ENCODE data around the gene FAM229B. TPM values are rescaled to one million over a fixed set of nuclear protein-coding genes. Genes with fewer than 3 reads are reported as not detected.

Gene FAM229B
- total RNA-seq, 1 donor from 2014 or later, result 32.2 TPM

- H3K4me3 Mint-ChIP-seq, result no peak overlapping the region
- Histone ChIP-seq H3K4me2 (no peak overlapping the region), H3K9me3 (ENCODE audit: low read depth) (no peaks in the 10 kb centered on the region), H3K27ac (no peak overlapping the region), H3K4me1 (peaks cover 5% of the 10 kb centered on the region), H3F3A (ENCODE audit: low read depth) (no peaks in the 10 kb centered on the region), H3K79me2 (ENCODE audit: low read depth) (no peaks in the 10 kb centered on the region), H3K4me3 (no peak overlapping the region), H4K20me1 (ENCODE audit: low read depth) (no peaks in the 10 kb centered on the region), H2AFZ (replicated peaks) (peak overlapping the region; percentile 19), H3K9ac (no peak overlapping the region), H3K27me3 (no peaks in the 10 kb centered on the region), H3K36me3 (no peaks in the 10 kb centered on the region)
- DNase-seq (ENCODE audit: low spot score), result no peak
- no peaks in the 10 kb centered on the region for H3K27me3 Mint-ChIP-seq (ENCODE audit: insufficient read depth, low read depth)
- no peaks in the 10 kb centered on the region for H3K36me3 Mint-ChIP-seq
- H3K9me3 Mint-ChIP-seq, result no peaks in the 10 kb centered on the region
- TF ChIP-seq EZH2 (IDR thresholded peaks at IDR 0.05), result no peak
- no peak for TF ChIP-seq EZH2phosphoT487 (IDR thresholded peaks at IDR 0.05)
- TF ChIP-seq CTCF (IDR thresholded peaks at IDR 0.05), result no peak
- peaks cover 15% of the 10 kb centered on the region for H3K4me1 Mint-ChIP-seq
- H3K27ac Mint-ChIP-seq, result no peak overlapping the region
These were observed 35.4 kb downstream of the FAM229B start for GRCh38 chr6:112122756-112123155.

GRCh38 chr6:112123982-112124381 is 36.6 kb downstream of the FAM229B start:
- no peak for TF ChIP-seq EZH2 (IDR thresholded peaks at IDR 0.05)
- TF ChIP-seq CTCF (IDR thresholded peaks at IDR 0.05), result no peak
- TF ChIP-seq EZH2phosphoT487 (IDR thresholded peaks at IDR 0.05), result no peak
- H3K36me3 Mint-ChIP-seq, result no peaks in the 10 kb centered on the region
- Histone ChIP-seq H3K9me3 (ENCODE audit: low read depth) (no peaks in the 10 kb centered on the region), H3K79me2 (ENCODE audit: low read depth) (no peaks in the 10 kb centered on the region), H2AFZ (replicated peaks) (no peak overlapping the region), H3K4me1 (peaks cover 5% of the 10 kb centered on the region), H3K27me3 (no peaks in the 10 kb centered on the region), H3K36me3 (no peaks in the 10 kb centered on the region), H3K27ac (no peak overlapping the region), H4K20me1 (ENCODE audit: low read depth) (no peaks in the 10 kb centered on the region), H3K4me3 (no peak overlapping the region), H3K9ac (no peak overlapping the region), H3F3A (ENCODE audit: low read depth) (no peaks in the 10 kb centered on the region), H3K4me2 (no peak overlapping the region)
- no peak overlapping the region for H3K27ac Mint-ChIP-seq
- H3K4me3 Mint-ChIP-seq, result no peak overlapping the region
- peaks cover 15% of the 10 kb centered on the region for H3K4me1 Mint-ChIP-seq
- no peaks in the 10 kb centered on the region for H3K9me3 Mint-ChIP-seq
- H3K27me3 Mint-ChIP-seq (ENCODE audit: insufficient read depth, low read depth), result no peaks in the 10 kb centered on the region
- DNase-seq (ENCODE audit: low spot score), result no peak

DNA sequence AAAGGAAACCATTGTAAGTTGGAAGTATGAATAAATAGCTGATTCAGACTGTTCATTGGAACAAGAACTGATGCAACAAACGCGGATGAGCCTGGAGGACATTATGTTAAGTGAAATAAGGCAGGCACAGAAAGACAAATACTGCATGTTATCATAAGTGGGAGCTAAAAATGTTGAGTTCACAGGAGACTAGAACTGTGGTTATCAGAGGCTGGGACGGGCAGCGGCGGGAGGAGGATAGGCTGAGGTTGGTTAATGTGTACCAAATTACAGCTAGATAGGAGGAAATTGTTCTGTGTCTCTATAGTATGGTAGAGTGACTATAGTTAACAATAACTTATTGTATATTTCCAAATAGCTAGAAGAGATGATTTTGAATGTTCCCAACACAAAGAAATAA is 40.8 kb downstream of the FAM229B start:
- Histone ChIP-seq H3K27me3 (no peaks in the 10 kb centered on the region), H3F3A (ENCODE audit: low read depth) (no peaks in the 10 kb centered on the region), H2AFZ (replicated peaks) (no peak overlapping the region), H3K9ac (no peak overlapping the region), H3K4me3 (no peak overlapping the region), H4K20me1 (ENCODE audit: low read depth) (no peaks in the 10 kb centered on the region), H3K27ac (no peak overlapping the region), H3K9me3 (ENCODE audit: low read depth) (no peaks in the 10 kb centered on the region), H3K36me3 (no peaks in the 10 kb centered on the region), H3K4me2 (no peak overlapping the region), H3K4me1 (peaks cover 5% of the 10 kb centered on the region), H3K79me2 (ENCODE audit: low read depth) (no peaks in the 10 kb centered on the region)
- TF ChIP-seq CTCF (IDR thresholded peaks at IDR 0.05) (no peak), EZH2phosphoT487 (IDR thresholded peaks at IDR 0.05) (no peak), EZH2 (IDR thresholded peaks at IDR 0.05) (no peak)
- Mint-ChIP-seq H3K4me3 (no peak overlapping the region), H3K9me3 (no peaks in the 10 kb centered on the region), H3K4me1 (peaks cover 12% of the 10 kb centered on the region), H3K36me3 (no peaks in the 10 kb centered on the region), H3K27ac (no peak overlapping the region), H3K27me3 (ENCODE audit: insufficient read depth, low read depth) (no peaks in the 10 kb centered on the region)
- no peak for DNase-seq (ENCODE audit: low spot score)

All from neural progenitor cell (in vitro differentiated cells).